Stomach (tissue), 9 donors: ENCODE data around the gene ATP8A2. TPM values are rescaled to one million over a fixed set of nuclear protein-coding genes. Genes with fewer than 3 reads are reported as not detected.
A peak's percentile ranks its signal among the peaks of the same experiment; 100 is the strongest.

Experiments used
- DNase-seq, 2 donors: peaks; one replicate each; pipeline versions ENCODE4 v3.0.0 to v3.0.0-alpha.2; 2013 to 2019
- H3K27ac ChIP-seq, 5 donors: fragments of 200-600 bp in 4 of 5; sonication (generic) in 4 of 5; one replicate each; pipeline ENCODE4 v1.5.1; 2013 to 2019; ENCODE audit warnings: mild to moderate bottlenecking in 1 of 5, moderate library complexity in 1 of 5
- H3K27me3 ChIP-seq, 3 donors: fragments of 200-600 bp; sonication (generic); one replicate each; pipeline ENCODE4 v1.5.1; 2017 to 2019; ENCODE audit warnings: mixed run types in 1 of 3
- H3K36me3 ChIP-seq, 4 donors: fragments of 200-600 bp; sonication (generic); 1 replicate in 3 of 4; 2 replicates in 1 of 4; pipeline ENCODE4 v1.5.1; 2016 to 2019
- H3K4me1 ChIP-seq, 4 donors: fragments of 200-600 bp; sonication (generic); one replicate each; pipeline ENCODE4 v1.5.1; 2016 to 2019
- H3K4me3 ChIP-seq, 4 donors: fragments of 200-600 bp; sonication (generic) in 3 of 4; one replicate each; pipeline ENCODE4 v1.5.1; 2016 to 2019; ENCODE audit warnings: mild to moderate bottlenecking in 1 of 4
- H3K9me3 ChIP-seq, 4 donors: fragments of 200-600 bp; sonication (generic); one replicate each; pipeline ENCODE4 v1.5.1; 2016 to 2019
- EP300 ChIP-seq: sonication (generic); formaldehyde crosslinking; IDR thresholded peaks from one replicate; pipeline ENCODE4 v1.6.1; 2017; ENCODE audit warnings: antibody characterized with exemption
- POLR2A ChIP-seq, 4 donors: fragments of 450-650 bp; IDR thresholded peaks; one replicate each; pipeline ENCODE4 v1.6.1; 2016; ENCODE audit warnings: antibody characterized with exemption in 4 of 4, control low read depth in 2 of 4, mild to moderate bottlenecking in 1 of 4, moderate library complexity in 1 of 4
- POLR2AphosphoS5 ChIP-seq, 3 donors: sonication (generic); formaldehyde crosslinking; IDR thresholded peaks; one replicate each; pipeline ENCODE4 v1.6.1; 2016; ENCODE audit warnings: antibody characterized with exemption in 3 of 3
- WGBS, 5 donors: extraction: QIAGEN DNeasy Blood & Tissue Kit in 3 of 5; methylation state at CpG; one replicate each; pipeline versions ENCODE4 v1.1.5 to v1.1.7; 2013 to 2018; 5-methylcytosine and 5-hydroxymethylcytosine counted together
- intact Hi-C: fragments of 100-400 bp; cut with DNase I; formaldehyde crosslinking; loops from one replicate; pipeline ENCODE4 v1.15.1; 2023; ENCODE audit warnings: low total_unique reads
- polyA plus RNA-seq, 3 donors: library from polyadenylated mRNA; stranded (reverse); fragments of 200-250 nt; gene quantifications; one replicate each; pipeline ENCODE4 v1.2.3, GENCODE V29; 2013
- total RNA-seq, 5 donors: library from RNA; depleted of rRNA; stranded (reverse); fragments of >200 nt; gene quantifications; one replicate each; pipeline versions ENCODE4 v1.1.0 to v1.2.3, GENCODE V29; 2014 to 2016
- TF ChIP-seq, protein P1 (sequence below), 7 experiments: fragments of 450-650 bp in 4 of 7; fragments of 200-600 bp in 3 of 7; sonication (generic) in 3 of 7; IDR thresholded peaks; one replicate each; pipeline ENCODE4 v1.5.1; 2016 to 2019; ENCODE audit warnings: antibody characterized with exemption in 7 of 7, control low read depth in 2 of 7, mild to moderate bottlenecking in 1 of 7
- donor health status: healthy with polysubstance abuse.
- donor health status: Bipolar disorder and iron deficiency.
- donor health status: healthy.

Gene ATP8A2
- total and polyA plus RNA-seq, 8 donors: 0.12 to 3.5 (median 0.20) TPM; not detected in 3

DNA sequence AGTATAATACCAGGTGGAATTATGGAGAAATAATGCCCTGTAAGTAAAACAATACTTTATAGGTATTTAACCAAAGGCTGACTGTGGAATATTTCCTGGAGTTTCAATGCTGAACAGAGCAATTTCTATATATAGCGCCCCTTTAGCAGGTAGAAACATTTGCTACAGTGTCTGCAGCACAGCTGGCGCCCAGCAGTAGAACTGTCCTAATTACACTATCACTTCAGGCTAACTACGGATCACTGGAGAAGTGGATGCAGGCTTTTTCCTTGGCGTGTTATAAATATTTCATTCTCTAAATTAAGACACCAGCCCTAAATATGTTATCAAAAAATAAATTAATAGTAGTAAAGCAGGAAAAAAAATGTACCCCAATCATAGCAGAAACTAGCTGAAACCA is 677.0 kb downstream of the ATP8A2 start:
- peak in 1 of 2 donors; percentile 35 for DNase-seq
- Histone ChIP-seq H3K9me3 (no peaks in the 10 kb centered on the region), H3K4me1 (peaks cover 23 to 40% (median 29%) of the 10 kb centered on the region in 4 donors), H3K27ac (no peak overlapping the region), H3K4me3 (no peak overlapping the region), H3K36me3 (no peaks in the 10 kb centered on the region), H3K27me3 (peaks cover 12 to 76% (median 40%) of the 10 kb centered on the region in 3 donors)
- WGBS, 5 donors: 40 to 72% (median 45%) methylated on average over 4 of the region's 4 CpGs
- TF ChIP-seq EP300: no peak
- intact Hi-C loops: no loop called here

DNA sequence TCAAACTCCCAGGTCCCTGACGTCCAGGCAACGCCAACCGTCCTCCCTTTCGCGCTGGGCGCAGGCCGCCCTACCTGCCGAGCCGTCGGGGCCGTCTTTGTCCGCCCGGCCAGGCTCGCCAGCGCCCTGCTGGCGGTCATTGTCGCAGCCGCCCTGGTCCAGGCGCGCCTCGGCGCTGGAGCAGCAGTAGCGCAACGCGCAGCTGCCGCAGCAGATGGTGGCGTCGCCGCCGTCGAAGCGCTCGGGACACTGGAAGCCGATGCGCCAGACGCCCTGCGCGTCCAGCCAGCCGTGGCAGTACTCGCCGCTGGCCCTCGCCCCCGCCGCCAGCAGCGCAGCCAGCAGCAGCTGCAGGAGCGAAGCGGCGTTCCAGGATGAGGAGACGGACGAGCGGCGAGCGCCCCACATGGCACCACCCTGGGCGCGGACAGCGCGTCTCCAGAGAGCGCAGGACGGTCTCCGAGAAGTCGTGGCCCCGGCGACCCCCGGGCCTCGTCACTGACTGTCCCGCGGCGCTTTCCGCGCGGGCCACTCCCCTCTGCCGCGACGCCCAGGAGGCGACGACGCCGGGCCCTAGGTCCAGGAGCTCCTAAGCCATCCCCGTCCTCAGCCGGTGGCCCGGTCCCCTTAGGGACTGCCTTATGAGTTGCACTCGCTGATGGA is 678.9 kb downstream of the ATP8A2 start:
- no peak for TF ChIP-seq POLR2AphosphoS5 (IDR thresholded peaks at IDR 0.05)
- 2 to 4% (median 3%) methylated on average over 40 to 82 of the region's 82 CpGs for WGBS, 5 donors
- no peaks in the 10 kb centered on the region for H3K36me3 ChIP-seq
- intact Hi-C loops: no loop called here
- H3K4me1 ChIP-seq: peaks cover 23 to 40% (median 29%) of the 10 kb centered on the region in 4 donors
- peaks cover 12 to 77% (median 40%) of the 10 kb centered on the region in 3 donors for H3K27me3 ChIP-seq
- H3K9me3 ChIP-seq: no peaks in the 10 kb centered on the region
- DNase-seq: peak; percentile 49 to 84
- H3K4me3 ChIP-seq: peak overlapping the region; percentile 52 to 69 (median 54)
- H3K27ac ChIP-seq: peak overlapping the region in 1 of 5 donors; percentile 40

DNA sequence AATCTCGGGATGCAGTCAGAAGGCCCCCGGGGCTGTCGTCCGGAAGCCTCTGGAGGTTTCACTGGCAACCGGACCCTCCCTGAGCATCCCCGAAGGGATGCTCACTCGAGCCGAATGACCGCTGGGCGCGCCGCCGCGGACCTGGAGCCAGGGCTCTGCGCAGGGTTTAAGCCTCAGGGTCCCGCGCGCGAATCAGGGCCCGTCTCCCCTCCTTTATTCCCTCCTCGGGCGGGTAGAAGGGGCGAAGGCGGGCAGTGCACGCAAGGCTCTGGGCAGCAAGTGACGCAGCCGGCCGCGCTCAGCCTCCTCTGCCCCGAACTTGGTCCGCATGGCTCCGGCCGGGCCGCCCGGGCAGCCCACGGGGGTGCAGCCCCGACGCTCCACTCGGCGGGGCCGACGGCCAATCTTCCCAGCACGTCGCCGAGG is 679.5 kb downstream of the ATP8A2 start:
- DNase-seq: peak in 1 of 2 donors; percentile 60
- intact Hi-C loops: no loop called here
- no peaks in the 10 kb centered on the region for H3K9me3 ChIP-seq
- H3K4me1 ChIP-seq: peaks cover 23 to 40% (median 29%) of the 10 kb centered on the region in 4 donors
- peaks cover 12 to 77% (median 40%) of the 10 kb centered on the region in 3 donors for H3K27me3 ChIP-seq
- peak overlapping the region in 3 of 5 donors; percentile 40 to 72 (median 63) for H3K27ac ChIP-seq
- H3K4me3 ChIP-seq: peak overlapping the region; percentile 52 to 69 (median 54)
- TF ChIP-seq POLR2AphosphoS5 (IDR thresholded peaks at IDR 0.05) (no peak), EP300 (no peak), POLR2A (IDR thresholded peaks at IDR 0.05) (no peak)
- TF ChIP-seq, protein P1, sequence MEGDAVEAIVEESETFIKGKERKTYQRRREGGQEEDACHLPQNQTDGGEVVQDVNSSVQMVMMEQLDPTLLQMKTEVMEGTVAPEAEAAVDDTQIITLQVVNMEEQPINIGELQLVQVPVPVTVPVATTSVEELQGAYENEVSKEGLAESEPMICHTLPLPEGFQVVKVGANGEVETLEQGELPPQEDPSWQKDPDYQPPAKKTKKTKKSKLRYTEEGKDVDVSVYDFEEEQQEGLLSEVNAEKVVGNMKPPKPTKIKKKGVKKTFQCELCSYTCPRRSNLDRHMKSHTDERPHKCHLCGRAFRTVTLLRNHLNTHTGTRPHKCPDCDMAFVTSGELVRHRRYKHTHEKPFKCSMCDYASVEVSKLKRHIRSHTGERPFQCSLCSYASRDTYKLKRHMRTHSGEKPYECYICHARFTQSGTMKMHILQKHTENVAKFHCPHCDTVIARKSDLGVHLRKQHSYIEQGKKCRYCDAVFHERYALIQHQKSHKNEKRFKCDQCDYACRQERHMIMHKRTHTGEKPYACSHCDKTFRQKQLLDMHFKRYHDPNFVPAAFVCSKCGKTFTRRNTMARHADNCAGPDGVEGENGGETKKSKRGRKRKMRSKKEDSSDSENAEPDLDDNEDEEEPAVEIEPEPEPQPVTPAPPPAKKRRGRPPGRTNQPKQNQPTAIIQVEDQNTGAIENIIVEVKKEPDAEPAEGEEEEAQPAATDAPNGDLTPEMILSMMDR (IDR thresholded peaks at IDR 0.05): no peak
- 1 to 7% (median 3%) methylated on average over 14 to 45 of the region's 45 CpGs for WGBS, 5 donors
- H3K36me3 ChIP-seq: no peaks in the 10 kb centered on the region

DNA sequence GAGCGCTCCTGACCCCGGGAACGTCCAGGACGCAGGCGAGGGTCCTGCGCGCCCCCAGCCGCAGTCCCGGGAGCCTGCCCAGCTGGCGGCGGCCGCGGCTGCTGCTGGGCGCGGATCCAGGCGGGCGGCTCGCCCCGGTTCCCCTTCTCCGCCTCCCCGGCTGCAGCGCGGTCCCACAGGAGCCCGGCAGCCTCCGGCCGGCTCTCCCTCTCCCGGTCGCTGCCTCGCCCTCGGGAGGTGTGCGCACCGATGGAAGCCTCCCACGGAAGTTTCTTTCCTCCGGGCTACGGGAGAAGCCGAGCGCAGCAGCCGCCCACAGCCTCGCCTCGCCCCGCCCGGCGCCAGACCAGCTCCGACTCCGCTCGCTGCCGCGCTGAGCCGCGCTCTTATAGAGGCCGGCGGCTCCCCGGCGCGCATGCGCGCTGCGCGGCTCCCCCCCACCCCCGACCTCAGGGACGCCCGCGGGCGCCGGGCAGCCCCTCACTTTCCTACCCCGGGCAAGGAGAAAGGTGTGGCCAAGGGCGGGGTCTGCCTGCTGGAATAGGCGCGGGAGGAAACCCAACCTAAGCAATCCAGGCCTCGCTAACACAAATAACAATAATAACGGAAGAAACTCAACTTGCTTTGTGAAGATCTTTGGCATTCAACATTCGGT is 680.0 kb downstream of the ATP8A2 start, which contains the start of gene SHISA2:
Gene SHISA2 (minus strand): TSS at position 360 of the 655 bp plus-strand sequence. CDS start 1,041 bp downstream, outside the sequence.
- TF ChIP-seq EP300 (no peak), POLR2A (IDR thresholded peaks at IDR 0.05) (no peak), POLR2AphosphoS5 (IDR thresholded peaks at IDR 0.05) (peak; percentile 41 to 66 (median 42))
- TF ChIP-seq, protein P1 (IDR thresholded peaks at IDR 0.05): no peak
- Histone ChIP-seq H3K4me1 (peaks cover 23 to 40% (median 29%) of the 10 kb centered on the region in 4 donors), H3K27ac (peak within 1 kb of the TSS in 3 of 5 donors; percentile 40 to 72 (median 63)), H3K4me3 (peak within 1 kb of the TSS; percentile 52 to 69 (median 54)), H3K27me3 (peaks cover 12 to 71% (median 40%) of the 10 kb centered on the region in 3 donors), H3K9me3 (no peaks in the 10 kb centered on the region), H3K36me3 (no peaks in the 10 kb centered on the region)
- intact Hi-C loops: no loop called here
- peak; percentile 45 to 87 for DNase-seq
- WGBS, 5 donors: 0 to 3% (median 0%) methylated on average over 15 to 71 of the region's 72 CpGs

DNA sequence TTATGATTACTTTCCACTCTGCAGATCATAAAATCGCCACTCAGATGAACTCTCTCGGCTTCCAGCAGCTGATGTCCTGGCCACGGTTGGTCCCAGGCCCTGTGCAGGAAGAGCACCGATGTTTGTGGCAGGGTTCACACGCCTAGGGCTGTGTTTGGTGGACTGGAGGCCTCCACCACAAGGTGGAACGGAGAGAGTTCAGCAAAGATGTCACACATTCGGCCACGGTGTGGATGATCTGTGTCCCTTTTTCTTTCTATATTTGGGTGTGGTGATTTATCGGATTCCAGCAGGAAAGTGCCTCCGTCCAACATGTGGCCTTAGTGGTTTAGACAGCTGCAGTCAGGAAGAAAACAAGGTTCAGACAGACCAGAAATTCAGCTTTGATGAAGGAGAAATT is 680.6 kb downstream of the ATP8A2 start:
- Histone ChIP-seq H3K9me3 (no peaks in the 10 kb centered on the region), H3K27me3 (peaks cover 12 to 66% (median 40%) of the 10 kb centered on the region in 3 donors), H3K27ac (peak overlapping the region in 1 of 5 donors; percentile 63), H3K4me3 (peak overlapping the region; percentile 52 to 69 (median 54)), H3K4me1 (peaks cover 23 to 40% (median 29%) of the 10 kb centered on the region in 4 donors), H3K36me3 (no peaks in the 10 kb centered on the region)
- WGBS, 5 donors: 31 to 61% (median 47%) methylated on average over 10 of the region's 10 CpGs
- no peak for DNase-seq
- TF ChIP-seq EP300 (no peak), POLR2A (IDR thresholded peaks at IDR 0.05) (no peak), POLR2AphosphoS5 (IDR thresholded peaks at IDR 0.05) (no peak)
- TF ChIP-seq, protein P1 (IDR thresholded peaks at IDR 0.05): no peak
- intact Hi-C loops: no loop called here
